GM10847 (cell line): ENCODE results near the gene ENPP1.

Experiments
- POLR2A ChIP-seq: IDR thresholded peaks from 2 replicates; pipeline ENCODE4 v1.6.1; 2011; ENCODE audit not compliant: insufficient read length; ENCODE audit errors: extremely low read depth

ENPP1 gene

DNA sequence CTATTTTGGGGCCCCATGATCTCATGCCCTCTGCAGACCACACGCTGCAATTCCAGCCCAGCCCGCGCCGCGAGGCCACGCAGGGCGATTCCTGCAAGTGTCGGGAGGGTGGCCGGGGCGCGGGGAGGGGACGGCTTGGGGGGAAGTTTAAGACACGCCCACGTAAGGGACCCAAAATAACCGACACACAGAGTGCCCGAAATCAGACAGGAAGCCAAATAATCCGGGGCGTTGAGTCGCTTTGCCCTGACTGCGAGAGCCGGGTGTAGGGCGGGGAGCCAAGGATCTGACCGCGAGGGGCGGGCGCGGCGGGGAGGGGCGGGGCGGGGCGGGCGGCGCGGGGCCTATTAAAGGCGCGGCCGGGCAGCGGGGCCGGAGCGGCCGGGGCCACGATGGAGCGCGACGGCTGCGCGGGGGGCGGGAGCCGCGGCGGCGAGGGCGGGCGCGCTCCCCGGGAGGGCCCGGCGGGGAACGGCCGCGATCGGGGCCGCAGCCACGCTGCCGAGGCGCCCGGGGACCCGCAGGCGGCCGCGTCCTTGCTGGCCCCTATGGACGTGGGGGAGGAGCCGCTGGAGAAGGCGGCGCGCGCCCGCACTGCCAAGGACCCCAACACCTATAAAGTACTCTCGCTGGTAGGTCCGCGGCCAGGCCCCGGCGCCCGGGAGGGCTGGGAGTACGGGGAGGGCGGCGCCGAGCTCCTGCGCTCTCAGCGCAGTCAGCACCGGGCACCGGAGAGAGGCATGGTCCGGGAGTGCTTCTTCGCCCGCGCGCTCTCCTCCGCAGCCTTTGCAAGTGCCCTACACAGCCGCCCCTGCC lies at the start of gene ENPP1:
ENPP1 (plus strand) TSS at position 377 of the 816 bp plus-strand sequence; CDS start at position 393, 16 bp downstream.
- no peak for TF ChIP-seq POLR2A

GRCh38 chr6:131758920-131759319 lies 48.9 kb upstream of the ENPP1 start:
- no peak for TF ChIP-seq POLR2A

GRCh38 chr6:131761060-131761761 lies 46.6 kb upstream of the ENPP1 start:
- TF ChIP-seq POLR2A: no peak

DNA sequence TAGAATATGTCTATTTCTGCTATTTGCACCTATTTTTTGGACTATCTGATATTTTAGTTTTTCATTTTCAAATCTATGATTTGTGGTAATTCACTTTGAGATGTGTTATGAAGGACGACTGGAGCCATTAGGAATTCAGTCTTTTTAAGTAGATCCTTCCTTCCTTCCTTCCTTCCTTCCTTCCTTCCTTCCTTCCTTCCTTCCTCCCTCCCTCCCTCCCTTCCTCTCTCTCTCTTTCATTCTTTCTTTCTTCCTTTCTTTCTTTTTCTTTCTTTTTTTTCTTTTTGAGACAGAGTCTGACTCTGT lies 46.1 kb upstream of the ENPP1 start:
- TF ChIP-seq POLR2A: no peak

DNA sequence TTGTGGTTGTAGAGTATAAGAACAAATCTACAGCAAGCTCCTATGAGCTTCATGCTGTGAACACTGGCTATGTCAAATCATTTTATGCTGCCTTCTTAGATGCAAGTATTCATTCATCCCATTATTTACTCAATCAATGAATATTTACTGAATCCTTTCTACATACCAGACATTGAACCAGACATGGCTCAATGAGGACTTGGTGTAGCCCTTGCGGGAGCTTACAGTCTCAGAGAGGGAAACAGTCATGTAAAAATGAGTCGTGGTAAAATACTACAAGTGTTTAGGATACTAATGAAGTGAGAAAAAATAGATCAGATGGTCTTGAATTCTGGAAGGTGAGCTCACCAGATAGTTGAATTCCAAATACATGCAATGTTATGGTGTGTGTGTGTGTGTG lies 44.8 kb upstream of the ENPP1 start:
- no peak for TF ChIP-seq POLR2A

DNA sequence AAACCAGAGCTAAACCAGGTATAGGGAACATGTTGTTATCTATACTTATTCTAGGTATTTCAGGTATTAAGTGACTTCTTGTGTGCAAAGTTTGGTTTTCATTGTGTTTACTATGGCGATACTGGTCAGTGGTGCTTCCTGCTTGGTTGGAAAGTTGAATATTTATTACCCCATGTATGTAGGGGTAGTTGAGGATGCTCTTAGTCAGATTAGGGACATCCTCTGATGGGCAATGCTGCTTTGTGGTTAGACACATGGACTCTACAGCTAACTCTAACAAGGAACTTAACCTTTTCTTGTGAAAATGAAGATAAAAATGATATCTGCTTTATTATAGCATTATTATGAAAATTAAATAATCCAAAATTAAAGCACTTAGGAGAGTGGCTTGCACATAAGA lies 44.1 kb upstream of the ENPP1 start:
- no peak for TF ChIP-seq POLR2A

DNA sequence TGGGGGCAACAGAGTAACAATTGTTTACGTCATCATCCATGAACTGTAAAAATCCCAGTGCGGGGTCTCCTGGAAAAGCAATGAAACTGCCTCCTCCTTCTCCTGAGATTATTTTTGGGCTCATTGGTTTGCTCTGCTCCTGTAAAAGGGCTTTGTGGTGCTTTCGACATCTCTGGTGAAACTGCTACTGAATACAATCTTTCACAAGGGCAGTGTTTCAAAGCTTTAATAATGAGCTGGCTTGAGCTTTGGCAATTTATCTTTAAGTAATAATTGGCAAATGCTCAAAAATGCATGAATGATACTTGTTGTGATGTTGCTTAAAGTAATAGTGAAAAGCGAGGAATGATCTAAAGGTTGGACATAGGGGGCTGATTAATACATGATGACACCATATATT lies 43.5 kb upstream of the ENPP1 start:
- TF ChIP-seq POLR2A: no peak

- no peak for TF ChIP-seq POLR2A
These were observed 42.6 kb upstream of the ENPP1 start for GRCh38 chr6:131765081-131765803.

GRCh38 chr6:131765804-131766135 lies 42.0 kb upstream of the ENPP1 start:
- no peak for TF ChIP-seq POLR2A

GRCh38 chr6:131766631-131767030 lies 41.2 kb upstream of the ENPP1 start:
- no peak for TF ChIP-seq POLR2A

DNA sequence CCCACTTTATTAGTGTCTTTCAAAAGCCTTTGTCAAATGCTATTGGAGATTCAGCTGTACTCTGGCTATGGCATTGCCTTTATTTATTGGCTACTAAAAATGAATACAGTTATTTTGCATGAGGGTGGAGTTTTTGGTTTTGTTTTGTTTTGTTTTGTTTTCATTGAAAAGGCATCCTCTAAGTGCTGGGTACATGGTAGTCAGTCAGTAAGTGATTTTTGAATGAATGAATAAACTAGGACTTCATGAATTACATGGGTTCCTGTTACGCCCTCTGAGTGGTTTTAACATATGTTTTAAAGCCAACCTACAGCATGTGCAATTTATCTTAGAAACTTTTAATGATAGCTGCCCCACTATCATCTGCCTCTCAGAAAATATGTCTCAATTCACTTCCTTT lies 38.9 kb upstream of the ENPP1 start:
- TF ChIP-seq POLR2A: no peak

- TF ChIP-seq POLR2A: no peak
These were observed 38.3 kb upstream of the ENPP1 start for GRCh38 chr6:131769385-131770141.

GRCh38 chr6:131770776-131771175 lies 37.0 kb upstream of the ENPP1 start:
- no peak for TF ChIP-seq POLR2A

DNA sequence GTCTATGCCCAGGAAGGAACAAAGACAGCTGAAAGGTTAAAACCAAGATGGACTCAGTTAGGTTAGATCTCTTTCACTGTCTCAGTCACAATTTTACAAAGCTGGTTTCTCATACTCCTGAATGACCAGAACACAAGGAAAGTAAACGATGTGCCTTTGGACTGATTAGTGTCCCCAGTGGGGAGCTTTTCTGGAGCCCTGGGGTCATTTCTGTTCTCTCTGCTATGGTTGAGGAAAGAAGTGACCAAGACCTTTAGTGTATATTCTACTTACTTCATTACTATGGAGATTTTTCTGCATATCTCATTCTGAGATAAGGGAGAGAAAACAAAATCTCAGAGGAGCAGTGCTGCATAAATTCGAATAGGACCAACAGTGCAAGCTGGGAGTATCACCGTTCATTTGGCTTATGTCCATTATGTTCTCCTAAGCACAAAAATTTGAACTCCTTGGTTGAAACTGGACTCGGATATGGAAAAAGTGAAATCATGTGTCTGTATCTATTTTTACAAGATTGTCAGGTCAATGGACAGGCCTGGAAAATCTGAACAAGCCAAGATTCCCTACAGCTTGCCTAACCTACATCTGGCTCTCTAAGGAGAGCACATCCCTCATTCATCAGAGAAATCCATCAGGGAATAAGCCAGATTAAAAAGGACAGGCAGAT lies 34.4 kb upstream of the ENPP1 start:
- TF ChIP-seq POLR2A: no peak

DNA sequence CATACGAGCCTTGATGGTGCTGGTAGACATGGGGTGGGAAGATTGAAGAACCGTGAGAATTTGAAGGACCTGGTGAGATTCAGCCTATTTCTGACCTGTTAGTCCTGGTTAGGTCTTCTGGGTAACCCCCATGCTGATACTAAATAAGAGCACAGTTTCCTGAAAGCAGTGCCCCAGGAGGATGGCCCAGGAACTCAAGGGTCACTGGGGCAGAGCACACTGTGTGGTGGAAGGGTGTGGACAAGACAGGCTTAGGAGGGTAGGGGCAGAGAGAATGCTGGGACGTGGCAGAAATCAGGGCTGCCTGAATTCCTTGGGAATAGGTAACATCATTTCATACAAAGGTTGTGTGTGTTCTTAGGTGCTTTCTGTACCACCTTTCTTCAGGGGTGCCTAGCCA lies 31.9 kb upstream of the ENPP1 start:
- TF ChIP-seq POLR2A: no peak
